ENCODE results near the gene E2F7.
"Not testable (repeated sequence)": the region's sequence is repeated elsewhere in the genome, so short reads cannot be mapped to it uniquely, and the experiment has no call there.

The E2F7 gene

GRCh38 chr12:77102691-77103090, 37.3 kb upstream of the E2F7 start:
- Histone ChIP-seq H3K27ac (no peak overlapping the region), H3K4me3 (no peak overlapping the region)
- DNase-seq (ENCODE audit: low spot score) = no peak
- TF ChIP-seq CTCF (IDR thresholded peaks at IDR 0.05) = no peak

- DNase-seq (ENCODE audit: low spot score) = no peak
- no peak overlapping the region for H3K27ac ChIP-seq
- TF ChIP-seq CTCF (IDR thresholded peaks at IDR 0.05) = no peak
- no peak overlapping the region for H3K4me3 ChIP-seq
Measured at GRCh38 chr12:77102123-77102522, 36.8 kb upstream of the E2F7 start.

GRCh38 chr12:77099799-77100198, 34.4 kb upstream of the E2F7 start:
- Histone ChIP-seq H3K27ac (no peak overlapping the region), H3K4me3 (no peak overlapping the region)
- no peak for TF ChIP-seq CTCF (IDR thresholded peaks at IDR 0.05)
- DNase-seq (ENCODE audit: low spot score) = no peak

GRCh38 chr12:77097846-77098245, 32.5 kb upstream of the E2F7 start:
- no peak for TF ChIP-seq CTCF (IDR thresholded peaks at IDR 0.05)

GRCh38 chr12:77092227-77092626, 26.9 kb upstream of the E2F7 start:
- not testable (repeated sequence) for H3K4me3 ChIP-seq; H3K27ac ChIP-seq; DNase-seq (ENCODE audit: low spot score)

More at GRCh38 chr12:77097846-77098245, 32.5 kb upstream of the E2F7 start:
- H3K27ac ChIP-seq = no peak overlapping the region
- DNase-seq (ENCODE audit: low spot score) = no peak
- H3K4me3 ChIP-seq = no peak overlapping the region

- no peak overlapping the region for H3K27ac ChIP-seq
- no peak for TF ChIP-seq CTCF (IDR thresholded peaks at IDR 0.05)
- H3K4me3 ChIP-seq = no peak overlapping the region
- DNase-seq (ENCODE audit: low spot score) = no peak
Measured at GRCh38 chr12:77089686-77090220, 24.4 kb upstream of the E2F7 start.

GRCh38 chr12:77087427-77087826, 22.1 kb upstream of the E2F7 start:
- no peak for TF ChIP-seq CTCF (IDR thresholded peaks at IDR 0.05)
- Histone ChIP-seq H3K4me3 (no peak overlapping the region), H3K27ac (no peak overlapping the region)
- no peak for DNase-seq (ENCODE audit: low spot score)

GRCh38 chr12:77082021-77082420, 16.7 kb upstream of the E2F7 start:
- no peak for TF ChIP-seq CTCF (IDR thresholded peaks at IDR 0.05)
- Histone ChIP-seq H3K4me3 (no peak overlapping the region), H3K27ac (no peak overlapping the region)
- no peak for DNase-seq (ENCODE audit: low spot score)

All from coronary artery (tissue), 2 donors.